Naive B cell (primary cell): Measurements from ENCODE around the gene MYRF. TPM values are rescaled to one million over a fixed set of nuclear protein-coding genes. Genes with fewer than 3 reads are reported as not detected.

Source experiments
- ATAC-seq, 2 donors: fragments of 150-1000 bp; cut with Tn5 transposase; 2 replicates each; pipeline ENCODE4 v1.10.0; 2021; ENCODE audit warnings: low read depth in 2 of 2, mild to moderate bottlenecking in 2 of 2, moderate library complexity in 2 of 2
- DNase-seq: peaks from one replicate; pipeline ENCODE4 v3.0.0; 2022
- H3K27ac Mint-ChIP-seq, 6 donors: one replicate each; pipeline ENCODE4 v1.8.0; 2020 to 2022; ENCODE audit warnings: mild to moderate bottlenecking in 6 of 6, mixed read lengths in 6 of 6, moderate library complexity in 5 of 6, inconsistent platforms in 2 of 6
- H3K27me3 Mint-ChIP-seq, 3 donors: one replicate each; pipeline ENCODE4 v1.8.0; 2021 to 2022; ENCODE audit warnings: mixed read lengths in 3 of 3, mild to moderate bottlenecking in 1 of 3
- H3K36me3 Mint-ChIP-seq, 2 donors: one replicate each; pipeline ENCODE4 v1.8.0; 2020 to 2022; ENCODE audit warnings: mixed read lengths in 2 of 2, inconsistent platforms in 1 of 2, mild to moderate bottlenecking in 1 of 2
- H3K4me1 Mint-ChIP-seq, 3 donors: one replicate each; pipeline ENCODE4 v1.8.0; 2020 to 2022; ENCODE audit warnings: mixed read lengths in 3 of 3, inconsistent platforms in 1 of 3, mild to moderate bottlenecking in 1 of 3, moderate library complexity in 1 of 3
- H3K4me3 Mint-ChIP-seq, 8 donors: one replicate each; pipeline ENCODE4 v1.8.0; 2020 to 2022; ENCODE audit warnings: mild to moderate bottlenecking in 8 of 8, mixed read lengths in 8 of 8, moderate library complexity in 8 of 8, inconsistent platforms in 2 of 8
- H3K9me3 Mint-ChIP-seq, 7 donors: one replicate each; pipeline ENCODE4 v1.8.0; 2020 to 2022; ENCODE audit warnings: mixed read lengths in 7 of 7, mild to moderate bottlenecking in 5 of 7, inconsistent platforms in 2 of 7, moderate library complexity in 1 of 7
- polyA plus RNA-seq, 6 donors: library from polyadenylated mRNA; unstranded; fragments of 300-500 nt; fragmentation: Illumina TruSeq; gene quantifications; one replicate each; pipeline ENCODE4 v1.2.3, GENCODE V29; 2021; ENCODE audit warnings: low read depth in 6 of 6

The MYRF gene
- polyA plus RNA-seq, 6 donors from 2014 or later, result 0.11 to 0.35 (median 0.17) TPM; not detected in 1

GRCh38 chr11:61814247-61814957, 62.0 kb downstream of the MYRF start:
- H3K9me3 Mint-ChIP-seq, result peaks cover 0 to 1% (median 0%) of the 10 kb centered on the region in 7 donors
- DNase-seq, result no peak
- H3K4me3 Mint-ChIP-seq, result peak overlapping the region; percentile 81 to 97 (median 93)
- no peaks in the 10 kb centered on the region for H3K36me3 Mint-ChIP-seq
- ATAC-seq, result no peak
- H3K27ac Mint-ChIP-seq, result peak overlapping the region in 3 of 6 donors; percentile 27 to 86 (median 53)
- H3K4me1 Mint-ChIP-seq, result peaks cover 11 to 23% (median 20%) of the 10 kb centered on the region in 3 donors
- no peaks in the 10 kb centered on the region for H3K27me3 Mint-ChIP-seq

- peak overlapping the region; percentile 81 to 97 (median 93) for H3K4me3 Mint-ChIP-seq
- peaks cover 11 to 23% (median 20%) of the 10 kb centered on the region in 3 donors for H3K4me1 Mint-ChIP-seq
- H3K36me3 Mint-ChIP-seq, result no peaks in the 10 kb centered on the region
- H3K27ac Mint-ChIP-seq, result peak overlapping the region in 5 of 6 donors; percentile 9 to 95 (median 60)
- ATAC-seq (peak; percentile 24 to 25), DNase-seq (peak; percentile 33)
- peaks cover 0 to 3% (median 0%) of the 10 kb centered on the region in 3 donors for H3K27me3 Mint-ChIP-seq
- H3K9me3 Mint-ChIP-seq, result peaks cover 0 to 1% (median 0%) of the 10 kb centered on the region in 7 donors
Observed at GRCh38 chr11:61814958-61815789, 62.7 kb downstream of the MYRF start.

- Mint-ChIP-seq H3K27ac (peak overlapping the region; percentile 27 to 95 (median 94)), H3K9me3 (peaks cover 0 to 1% (median 0%) of the 10 kb centered on the region in 7 donors), H3K36me3 (no peaks in the 10 kb centered on the region), H3K4me3 (peak overlapping the region; percentile 81 to 97 (median 93)), H3K27me3 (peaks cover 0 to 4% (median 0%) of the 10 kb centered on the region in 3 donors), H3K4me1 (peaks cover 11 to 23% (median 20%) of the 10 kb centered on the region in 3 donors)
- peak; percentile 71 to 74 for ATAC-seq
- peak; percentile 52 for DNase-seq
Observed at GRCh38 chr11:61815790-61816735, 63.6 kb downstream of the MYRF start.

DNA sequence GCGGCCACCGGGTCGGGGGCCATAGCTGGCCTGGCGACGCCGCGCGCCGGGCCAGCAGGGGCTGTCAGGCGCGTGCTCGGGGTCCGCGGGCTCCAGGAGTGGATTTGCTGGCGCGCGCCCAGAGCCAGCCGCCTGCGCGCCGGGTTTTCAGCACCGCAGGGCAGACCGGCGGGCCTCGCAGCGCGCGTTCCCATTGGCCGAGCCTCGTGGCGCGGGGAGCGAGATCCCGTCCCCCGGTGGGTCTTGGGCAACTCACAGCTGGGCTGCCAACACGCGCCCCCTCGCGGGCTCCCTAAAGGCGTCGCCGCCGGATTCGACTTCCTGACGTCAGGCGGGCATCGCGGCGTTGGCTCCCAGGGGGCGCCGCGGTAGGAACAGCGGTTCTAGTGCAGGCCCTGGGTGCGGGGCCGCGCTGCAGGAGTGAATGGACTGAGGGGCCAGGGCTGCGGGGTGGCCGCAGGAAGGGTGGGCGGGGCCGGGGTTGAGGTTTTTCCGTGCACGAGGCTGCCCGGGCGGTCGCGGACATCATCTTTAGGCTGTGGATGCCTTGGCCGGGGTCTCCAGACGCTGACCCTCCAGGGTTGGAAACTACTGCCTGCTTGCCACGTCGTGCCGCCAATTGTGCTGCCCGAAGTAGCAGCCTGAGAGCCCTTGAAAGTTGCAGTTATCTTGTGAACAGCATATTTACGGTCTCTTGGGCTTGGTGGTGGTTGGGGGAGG, 64.5 kb downstream of the MYRF start, which contains the start of gene FADS1:
TSS of gene FADS1 (minus strand) at position 268 of the 720 bp plus-strand sequence. CDS start at position 194, 74 bp downstream.
- Mint-ChIP-seq H3K4me3 (peak within 1 kb of the TSS; percentile 81 to 97 (median 93)), H3K9me3 (peaks cover 0 to 1% (median 0%) of the 10 kb centered on the region in 7 donors), H3K4me1 (peaks cover 9 to 23% (median 20%) of the 10 kb centered on the region in 3 donors), H3K36me3 (no peaks in the 10 kb centered on the region), H3K27ac (peak within 1 kb of the TSS; percentile 27 to 95 (median 94)), H3K27me3 (peaks cover 0 to 4% (median 0%) of the 10 kb centered on the region in 3 donors)
- DNase-seq (peak; percentile 72), ATAC-seq (peak; percentile 66 to 67)

DNA sequence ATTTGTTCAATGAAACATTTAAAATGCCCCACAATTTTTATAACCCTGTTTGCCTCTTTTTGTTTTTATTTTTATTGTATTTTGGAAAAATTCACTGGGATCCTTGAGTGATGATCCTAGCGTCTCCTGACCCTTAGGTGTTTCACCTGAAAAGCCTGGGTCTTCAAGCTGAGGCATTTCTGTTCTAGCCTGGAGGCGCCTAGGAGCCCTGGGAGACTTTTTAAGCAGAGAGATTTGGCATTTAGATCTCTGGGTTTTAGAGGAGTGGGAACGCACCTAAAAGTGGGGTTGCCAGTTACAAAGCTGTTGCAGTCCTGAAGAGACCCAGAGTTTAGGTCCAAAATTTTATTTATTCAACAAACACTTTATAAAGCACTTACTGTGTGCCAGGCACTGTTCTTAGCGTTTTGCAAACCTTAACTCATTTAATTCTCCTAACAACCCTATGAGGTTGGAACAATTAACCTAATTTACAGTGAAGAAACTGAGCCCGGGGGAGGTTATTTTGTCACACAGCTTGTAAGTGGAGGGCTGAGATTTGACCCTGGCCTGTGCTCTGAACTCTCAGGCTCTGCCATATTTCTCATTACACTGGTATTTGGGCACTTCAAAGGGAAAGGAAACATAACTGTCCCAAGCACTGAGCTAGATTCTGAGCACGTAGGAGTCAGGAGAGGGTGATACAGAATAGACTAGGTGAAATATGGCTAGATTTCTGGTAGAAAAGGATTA, 65.2 kb downstream of the MYRF start:
- Mint-ChIP-seq H3K36me3 (no peaks in the 10 kb centered on the region), H3K27ac (peak overlapping the region in 1 of 6 donors; percentile 26), H3K4me1 (peaks cover 9 to 23% (median 20%) of the 10 kb centered on the region in 3 donors), H3K9me3 (peaks cover 0 to 1% (median 0%) of the 10 kb centered on the region in 7 donors), H3K27me3 (peaks cover 0 to 4% (median 0%) of the 10 kb centered on the region in 3 donors), H3K4me3 (peak overlapping the region; percentile 71 to 96 (median 90))
- no peak for DNase-seq
- no peak for ATAC-seq

DNA sequence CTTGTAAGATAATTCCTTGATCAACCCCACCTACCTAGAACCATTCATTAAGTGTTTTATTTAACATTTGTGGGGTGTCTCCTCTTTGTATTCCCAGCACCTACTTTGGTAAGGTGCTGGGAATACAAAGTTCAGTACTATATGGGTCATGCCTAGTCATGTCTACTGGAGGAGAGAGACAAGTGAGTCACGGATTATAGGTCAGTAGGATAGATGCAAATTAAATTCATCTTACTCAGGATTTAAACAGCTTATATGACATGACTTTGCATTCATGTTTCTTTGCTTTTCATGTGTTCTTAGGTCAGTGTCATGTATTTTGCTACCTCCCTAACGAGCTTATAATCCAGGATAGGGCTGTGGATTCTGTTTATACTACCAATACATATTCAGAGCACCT, 67.7 kb downstream of the MYRF start:
- Mint-ChIP-seq H3K4me1 (peaks cover 3 to 13% (median 13%) of the 10 kb centered on the region in 3 donors), H3K27me3 (peaks cover 0 to 4% (median 0%) of the 10 kb centered on the region in 3 donors)
- ATAC-seq, result no peak

DNA sequence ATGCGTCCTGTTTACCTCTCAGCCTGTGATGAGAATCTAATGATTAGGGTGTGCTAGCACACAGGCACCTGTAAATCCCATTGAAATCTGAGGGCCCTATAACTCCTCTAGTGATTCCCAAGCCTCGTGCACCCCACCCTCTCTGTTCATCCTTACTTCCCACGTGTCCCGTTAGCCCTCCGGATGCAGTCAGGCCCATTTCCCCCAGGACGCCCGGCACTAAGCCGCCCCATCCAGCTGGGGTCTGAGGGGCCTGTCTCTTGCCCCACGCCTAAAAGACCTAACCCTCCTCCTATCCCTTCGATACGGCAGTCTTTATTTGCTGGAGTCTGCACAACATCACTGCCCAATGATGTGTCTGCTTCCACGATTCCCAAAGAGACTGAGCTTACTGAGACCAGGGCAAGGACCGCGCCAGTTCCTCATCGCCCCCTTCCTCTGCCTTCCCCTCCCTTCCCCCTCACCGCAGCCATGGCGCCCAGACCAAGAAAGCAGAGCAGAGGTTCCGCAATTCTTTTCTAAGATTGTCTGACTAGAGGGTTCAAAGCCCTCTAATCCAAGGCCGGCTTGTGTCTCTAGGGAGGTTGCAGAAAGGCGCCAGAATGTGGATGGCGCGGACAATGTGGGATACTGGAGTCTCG, 74.6 kb downstream of the MYRF start:
- ATAC-seq, result peak; percentile 51 to 58
- peak; percentile 64 for DNase-seq
- peak overlapping the region; percentile 64 to 95 (median 80) for H3K27ac Mint-ChIP-seq

More for the DNA sequence above, 67.7 kb downstream of the MYRF start:
- Mint-ChIP-seq H3K36me3 (no peaks in the 10 kb centered on the region), H3K9me3 (no peaks in the 10 kb centered on the region), H3K4me3 (no peak overlapping the region), H3K27ac (no peak overlapping the region)
- DNase-seq, result no peak

DNA sequence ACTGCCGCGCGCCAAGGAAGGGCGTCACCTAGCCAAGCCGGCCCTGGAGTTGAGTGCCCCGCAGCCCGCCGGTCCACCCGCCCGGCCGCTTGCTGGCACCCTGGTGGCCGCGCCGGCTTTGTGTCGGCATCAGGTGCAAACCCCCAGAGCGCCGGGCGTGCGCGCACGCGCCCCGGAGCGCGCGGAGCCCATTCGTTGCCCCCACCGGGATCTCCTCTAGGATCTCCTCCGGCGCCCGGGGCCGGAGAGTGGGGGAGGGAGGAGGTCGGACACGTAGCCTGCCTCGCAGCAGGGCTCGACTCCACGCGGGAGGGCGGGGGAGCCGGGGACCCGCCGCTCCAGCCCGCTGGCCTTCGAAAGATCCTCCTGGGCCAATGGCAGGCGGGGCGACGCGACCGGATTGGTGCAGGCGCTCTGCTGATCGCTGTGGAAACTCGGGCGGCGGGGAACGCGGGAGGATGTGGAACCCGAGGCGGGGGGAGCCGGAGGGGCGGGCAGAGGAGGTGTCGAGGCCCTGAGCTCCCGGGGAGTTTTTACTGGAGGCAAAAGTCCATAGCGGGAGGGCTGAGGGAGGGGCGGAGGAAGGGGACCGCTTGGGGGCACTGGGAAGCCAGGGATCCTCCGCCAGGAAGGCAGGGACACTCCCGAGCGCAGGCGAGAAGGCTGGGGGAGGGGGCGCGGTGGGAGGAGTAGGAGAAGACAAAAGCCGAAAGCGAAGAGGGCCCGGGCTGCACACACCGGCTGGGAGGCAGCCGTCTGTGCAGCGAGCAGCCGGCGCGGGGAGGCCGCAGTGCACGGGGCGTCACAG, 75.3 kb downstream of the MYRF start, which contains the start of gene FADS2:
TSS of gene FADS2 (plus strand) at position 730 of the 808 bp plus-strand sequence. CDS start 91 bp downstream, outside the sequence.
- ATAC-seq (peak; percentile 71 to 73), DNase-seq (peak; percentile 66)
- Mint-ChIP-seq H3K27ac (peak within 1 kb of the TSS; percentile 64 to 95 (median 81)), H3K4me1 (peaks cover 20 to 44% (median 31%) of the 10 kb centered on the region in 3 donors), H3K9me3 (no peaks in the 10 kb centered on the region), H3K27me3 (no peaks in the 10 kb centered on the region), H3K36me3 (no peaks in the 10 kb centered on the region), H3K4me3 (peak within 1 kb of the TSS; percentile 70 to 96 (median 92))

More for the DNA sequence above, 74.6 kb downstream of the MYRF start:
- no peaks in the 10 kb centered on the region for H3K9me3 Mint-ChIP-seq
- H3K36me3 Mint-ChIP-seq, result no peaks in the 10 kb centered on the region
- H3K27me3 Mint-ChIP-seq, result no peaks in the 10 kb centered on the region
- peaks cover 16 to 40% (median 31%) of the 10 kb centered on the region in 3 donors for H3K4me1 Mint-ChIP-seq
- H3K4me3 Mint-ChIP-seq, result peak overlapping the region; percentile 70 to 96 (median 92)

DNA sequence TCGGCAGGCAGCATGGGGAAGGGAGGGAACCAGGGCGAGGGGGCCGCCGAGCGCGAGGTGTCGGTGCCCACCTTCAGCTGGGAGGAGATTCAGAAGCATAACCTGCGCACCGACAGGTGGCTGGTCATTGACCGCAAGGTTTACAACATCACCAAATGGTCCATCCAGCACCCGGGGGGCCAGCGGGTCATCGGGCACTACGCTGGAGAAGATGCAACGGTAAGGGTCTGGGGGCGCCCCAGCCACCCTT, 75.9 kb downstream of the MYRF start:
- H3K36me3 Mint-ChIP-seq, result peaks cover 0 to under 1% of the 10 kb centered on the region in 2 donors
- H3K9me3 Mint-ChIP-seq, result no peaks in the 10 kb centered on the region
- peak overlapping the region; percentile 70 to 96 (median 92) for H3K4me3 Mint-ChIP-seq
- H3K4me1 Mint-ChIP-seq, result peaks cover 20 to 49% (median 32%) of the 10 kb centered on the region in 3 donors
- peak overlapping the region; percentile 63 to 89 (median 78) for H3K27ac Mint-ChIP-seq
- ATAC-seq, result peak in 1 of 2 donors; percentile 1
- no peak for DNase-seq
- H3K27me3 Mint-ChIP-seq, result no peaks in the 10 kb centered on the region

DNA sequence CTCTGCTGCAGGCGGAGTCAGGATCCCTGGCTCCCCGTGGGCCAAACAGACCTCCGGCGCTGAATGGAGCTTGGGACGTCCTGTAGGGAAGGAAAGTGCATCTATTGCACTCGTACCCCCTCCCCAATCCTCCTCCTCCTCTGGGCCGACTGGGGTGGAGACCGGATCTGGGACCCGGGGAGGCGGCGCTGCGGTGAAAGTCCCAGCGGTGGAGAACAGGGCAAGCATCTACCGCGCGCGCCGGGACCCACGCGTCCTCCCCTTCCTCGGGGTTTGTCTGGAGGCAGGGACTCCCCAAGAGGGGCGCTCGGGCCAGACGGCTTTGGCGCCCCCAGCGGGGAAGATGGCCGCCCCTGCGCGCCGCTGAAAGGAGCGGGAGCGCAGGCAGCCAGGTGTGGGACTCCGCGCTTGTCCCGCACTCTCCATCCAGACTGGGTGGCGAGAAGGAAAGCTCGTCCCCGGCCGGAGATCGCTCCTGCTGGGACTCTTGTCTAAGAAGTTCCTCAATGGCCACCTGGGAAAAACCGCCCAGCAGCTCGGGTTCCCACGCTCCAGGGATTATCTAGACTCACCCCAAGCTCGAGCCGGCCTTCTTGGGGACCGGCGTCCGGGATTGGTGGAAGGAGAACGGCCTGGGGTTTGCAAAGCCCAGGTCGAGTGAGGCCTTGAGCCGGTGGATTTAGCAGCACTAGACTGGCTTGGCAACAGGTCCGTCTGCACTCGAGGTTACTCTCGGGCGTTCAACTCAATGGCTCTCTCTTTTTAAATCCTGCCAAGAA, 76.4 kb downstream of the MYRF start:
- Mint-ChIP-seq H3K9me3 (peaks cover 0 to 3% (median 0%) of the 10 kb centered on the region in 7 donors), H3K27me3 (no peaks in the 10 kb centered on the region), H3K4me3 (peak overlapping the region; percentile 70 to 96 (median 92)), H3K27ac (peak overlapping the region in 5 of 6 donors; percentile 37 to 89 (median 65)), H3K36me3 (peaks cover 0 to 4% of the 10 kb centered on the region in 2 donors), H3K4me1 (peaks cover 24 to 54% (median 37%) of the 10 kb centered on the region in 3 donors)
- DNase-seq, result peak; percentile 37
- ATAC-seq, result peak; percentile 47 to 53
